Testis (tissue), 3 donors: ENCODE results near the gene F8. TPM values are rescaled to one million over a fixed set of nuclear protein-coding genes. Genes with fewer than 3 reads are reported as not detected.
"Not testable (repeated sequence)": the region's sequence is repeated elsewhere in the genome, so short reads cannot be mapped to it uniquely, and the experiment has no call there.

Source experiments
- DNase-seq: peaks from one replicate; pipeline ENCODE4 v3.0.0-alpha.2; 2019
- H3K27ac ChIP-seq, 2 donors: fragments of 200-600 bp; sonication (generic); one replicate each; pipeline ENCODE4 v1.5.1; 2019
- H3K27me3 ChIP-seq: fragments of 200-600 bp; sonication (generic); one replicate; pipeline ENCODE4 v1.5.1; 2019
- H3K36me3 ChIP-seq: fragments of 200-600 bp; sonication (generic); one replicate; pipeline ENCODE4 v1.5.1; 2017; ENCODE audit warnings: low read depth; ENCODE audit errors: missing control alignments
- H3K4me1 ChIP-seq: fragments of 200-600 bp; sonication (generic); one replicate; pipeline ENCODE4 v1.5.1; 2019
- H3K4me3 ChIP-seq, 2 donors: fragments of 200-600 bp; sonication (generic); one replicate each; pipeline ENCODE4 v1.5.1; 2017 to 2019
- H3K9me3 ChIP-seq: fragments of 200-600 bp; sonication (generic); one replicate; pipeline ENCODE4 v1.5.1; 2017
- POLR2A ChIP-seq: fragments of 450-650 bp; IDR thresholded peaks from one replicate; pipeline ENCODE4 v1.6.1; 2017; ENCODE audit warnings: antibody characterized with exemption, mild to moderate bottlenecking, moderate library complexity
- WGBS, 2 donors: methylation state at CpG; one replicate each; pipeline ENCODE4 v1.1.5; 2018; 5-methylcytosine and 5-hydroxymethylcytosine counted together
- intact Hi-C: fragments of 100-400 bp; cut with DNase I; formaldehyde crosslinking; loops from one replicate; pipeline ENCODE4 v1.15.1; 2023; ENCODE audit warnings: low total_unique reads
- polyA plus RNA-seq: library from polyadenylated mRNA; stranded (reverse); fragments of 350-450 nt; fragmentation: Illumina TruSeq; extraction: RNeasy Lipid Tissue Mini Kit (QIAGEN cat#74804); gene quantifications from one replicate; pipeline ENCODE4 v1.2.3, GENCODE V29; 2014; ENCODE audit warnings: low read depth, low replicate concordance; ENCODE audit not compliant: insufficient read depth
- total RNA-seq, 2 donors: library from RNA; depleted of rRNA; stranded (reverse); fragments of >200 nt; gene quantifications; one replicate each; pipeline ENCODE4 v1.2.3, GENCODE V29; 2016
- TF ChIP-seq, protein P1 (sequence below), 3 experiments: fragments of 450-650 bp in 2 of 3; fragments of 200-600 bp in 1 of 3; sonication (generic) in 1 of 3; IDR thresholded peaks; one replicate each; pipeline ENCODE4 v1.5.1; 2016 to 2019; ENCODE audit warnings: antibody characterized with exemption in 3 of 3, mild to moderate bottlenecking in 2 of 3, moderate library complexity in 1 of 3

F8 gene
- total and polyA plus RNA-seq, 3 donors from 2014 or later: 18.0 to 35.2 (median 25.0) TPM

DNA sequence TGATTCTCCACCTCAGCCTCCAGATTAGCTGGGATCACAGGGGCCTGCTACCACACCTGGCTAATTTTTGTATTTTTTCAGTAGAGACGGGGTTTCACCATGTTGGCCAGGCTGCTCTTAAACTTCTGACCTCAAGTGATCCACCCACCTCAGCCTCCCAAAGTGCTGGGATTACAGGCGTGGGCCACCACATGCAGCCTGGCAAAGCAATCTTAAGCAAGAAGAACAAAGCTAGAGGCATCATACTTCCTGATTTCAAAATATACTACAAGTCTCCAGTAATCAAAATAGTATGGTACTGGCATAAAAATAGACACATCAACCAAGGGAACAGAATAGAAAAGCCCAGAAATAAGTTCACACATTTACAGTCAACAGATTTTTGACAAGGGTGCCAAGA is 149.2 kb downstream of the F8 start:
- Histone ChIP-seq H3K36me3 (no peaks in the 10 kb centered on the region), H3K4me1 (no peaks in the 10 kb centered on the region), H3K9me3 (no peaks in the 10 kb centered on the region), H3K27ac (no peak overlapping the region), H3K27me3 (no peaks in the 10 kb centered on the region), H3K4me3 (no peak overlapping the region)
- 86 to 100% methylated on average over 2 of the region's 2 CpGs for WGBS, 2 donors
- TF ChIP-seq, protein P1, sequence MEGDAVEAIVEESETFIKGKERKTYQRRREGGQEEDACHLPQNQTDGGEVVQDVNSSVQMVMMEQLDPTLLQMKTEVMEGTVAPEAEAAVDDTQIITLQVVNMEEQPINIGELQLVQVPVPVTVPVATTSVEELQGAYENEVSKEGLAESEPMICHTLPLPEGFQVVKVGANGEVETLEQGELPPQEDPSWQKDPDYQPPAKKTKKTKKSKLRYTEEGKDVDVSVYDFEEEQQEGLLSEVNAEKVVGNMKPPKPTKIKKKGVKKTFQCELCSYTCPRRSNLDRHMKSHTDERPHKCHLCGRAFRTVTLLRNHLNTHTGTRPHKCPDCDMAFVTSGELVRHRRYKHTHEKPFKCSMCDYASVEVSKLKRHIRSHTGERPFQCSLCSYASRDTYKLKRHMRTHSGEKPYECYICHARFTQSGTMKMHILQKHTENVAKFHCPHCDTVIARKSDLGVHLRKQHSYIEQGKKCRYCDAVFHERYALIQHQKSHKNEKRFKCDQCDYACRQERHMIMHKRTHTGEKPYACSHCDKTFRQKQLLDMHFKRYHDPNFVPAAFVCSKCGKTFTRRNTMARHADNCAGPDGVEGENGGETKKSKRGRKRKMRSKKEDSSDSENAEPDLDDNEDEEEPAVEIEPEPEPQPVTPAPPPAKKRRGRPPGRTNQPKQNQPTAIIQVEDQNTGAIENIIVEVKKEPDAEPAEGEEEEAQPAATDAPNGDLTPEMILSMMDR (IDR thresholded peaks at IDR 0.05): no peak
- TF ChIP-seq POLR2A: no peak
- intact Hi-C loops: no loop called here
- no peak for DNase-seq

DNA sequence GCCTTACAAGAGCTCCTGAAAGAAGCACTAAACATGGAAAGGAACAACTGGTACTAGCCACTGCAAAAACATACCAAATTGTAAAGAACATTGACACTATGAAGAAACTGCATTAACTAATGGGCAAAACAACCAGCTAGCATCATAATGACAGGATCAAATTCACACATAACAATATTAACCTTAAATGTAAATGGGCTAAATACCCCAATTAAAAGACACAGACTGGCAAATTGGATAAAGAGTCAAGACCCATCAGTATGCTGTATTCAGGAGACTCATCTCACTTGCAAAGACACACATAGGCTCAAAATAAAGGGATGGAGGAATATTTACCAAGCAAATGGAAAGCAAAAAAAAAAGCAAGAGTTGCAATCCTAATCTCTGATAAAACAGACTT is 154.0 kb downstream of the F8 start:
- H3K36me3 ChIP-seq, H3K9me3 ChIP-seq, intact Hi-C loops, H3K27me3 ChIP-seq, H3K4me1 ChIP-seq, H3K4me3 ChIP-seq, DNase-seq, H3K27ac ChIP-seq: not testable (repeated sequence)

DNA sequence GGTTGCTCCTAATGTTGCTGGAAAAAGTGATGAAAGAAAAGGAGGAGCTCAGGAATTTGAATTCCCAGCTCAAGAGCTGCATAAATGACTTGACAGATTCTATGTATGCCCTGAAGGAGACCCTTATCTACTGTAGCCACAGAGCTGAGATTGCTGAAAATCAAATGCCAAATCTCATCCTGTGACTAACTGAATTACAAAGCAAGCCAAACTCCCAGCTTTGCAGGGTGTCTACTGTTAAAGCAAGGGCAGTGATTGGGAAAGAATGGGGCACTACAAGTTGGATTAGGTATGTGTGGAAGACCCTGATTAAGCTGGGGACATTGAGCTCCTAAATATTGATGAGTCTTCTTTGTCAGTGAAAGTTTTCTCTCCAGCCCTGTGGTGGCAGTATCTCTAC is 167.3 kb downstream of the F8 start:
- TF ChIP-seq, protein P1 (IDR thresholded peaks at IDR 0.05): no peak
- TF ChIP-seq POLR2A: no peak

GRCh38 chrX:154850957-154851611 is 171.4 kb downstream of the F8 start:
- WGBS, 2 donors: 92 to 94% methylated on average over 1 of the region's 1 CpG
- H3K9me3 ChIP-seq: no peaks in the 10 kb centered on the region
- intact Hi-C loops: no loop called here
- H3K27me3 ChIP-seq: no peaks in the 10 kb centered on the region
- H3K4me3 ChIP-seq: no peak overlapping the region
- H3K27ac ChIP-seq: no peak overlapping the region
- no peaks in the 10 kb centered on the region for H3K4me1 ChIP-seq
- DNase-seq: no peak
- no peaks in the 10 kb centered on the region for H3K36me3 ChIP-seq
- no peak for TF ChIP-seq POLR2A
- TF ChIP-seq, protein P1 (IDR thresholded peaks at IDR 0.05): no peak

More for the DNA sequence above, 167.3 kb downstream of the F8 start:
- no peaks in the 10 kb centered on the region for H3K27me3 ChIP-seq
- intact Hi-C loops: no loop called here
- no peak for DNase-seq
- H3K4me3 ChIP-seq: no peak overlapping the region
- H3K9me3 ChIP-seq: no peaks in the 10 kb centered on the region
- H3K27ac ChIP-seq: no peak overlapping the region
- H3K36me3 ChIP-seq: no peaks in the 10 kb centered on the region
- H3K4me1 ChIP-seq: no peaks in the 10 kb centered on the region

- Histone ChIP-seq H3K27ac (no peak overlapping the region), H3K4me1 (no peaks in the 10 kb centered on the region), H3K36me3 (no peaks in the 10 kb centered on the region), H3K9me3 (no peaks in the 10 kb centered on the region), H3K4me3 (no peak overlapping the region), H3K27me3 (no peaks in the 10 kb centered on the region)
- DNase-seq: no peak
- no peak for TF ChIP-seq POLR2A
- intact Hi-C loops: no loop called here
- 91 to 97% methylated on average over 2 of the region's 2 CpGs for WGBS, 2 donors
Measured at GRCh38 chrX:154840856-154841255, 181.7 kb downstream of the F8 start.

GRCh38 chrX:154836163-154836562 is 186.4 kb downstream of the F8 start:
- WGBS, 2 donors: 61 to 88% methylated on average over 1 of the region's 1 CpG
- Histone ChIP-seq H3K27me3 (no peaks in the 10 kb centered on the region), H3K9me3 (no peaks in the 10 kb centered on the region), H3K27ac (no peak overlapping the region), H3K4me1 (no peaks in the 10 kb centered on the region), H3K4me3 (no peak overlapping the region), H3K36me3 (no peaks in the 10 kb centered on the region)
- TF ChIP-seq POLR2A: no peak
- TF ChIP-seq, protein P1 (IDR thresholded peaks at IDR 0.05): no peak
- no peak for DNase-seq
- intact Hi-C loops: no loop called here
